Kidney epithelial cell (primary cell): ENCODE data around the gene AFTPH. TPM values are rescaled to one million over a fixed set of nuclear protein-coding genes. Genes with fewer than 3 reads are reported as not detected.

Experiments
- DNase-seq: peaks from one replicate; pipeline ENCODE4 v3.0.0-alpha.2; 2010; ENCODE audit warnings: low read depth
- H3K27me3 ChIP-seq: 2 replicates; pipeline ENCODE4 v1.6.0; 2011; ENCODE audit warnings: low read length; ENCODE audit not compliant: control insufficient read depth, insufficient read depth
- H3K36me3 ChIP-seq: 2 replicates; pipeline ENCODE4 v1.5.1; 2011; ENCODE audit warnings: low read length; ENCODE audit not compliant: control insufficient read depth, insufficient read depth
- H3K4me3 ChIP-seq: 2 replicates; pipeline ENCODE4 v1.5.1; 2011; ENCODE audit warnings: low read depth, mild to moderate bottlenecking, control low read depth, low read length
- CTCF ChIP-seq: IDR thresholded peaks from 2 replicates; pipeline ENCODE4 v1.5.1; 2011; ENCODE audit warnings: mild to moderate bottlenecking, moderate library complexity, low read length, control low read depth, inconsistent platforms; ENCODE audit not compliant: insufficient read depth, poor library complexity, severe bottlenecking
- total RNA-seq: library from RNA; depleted of rRNA; stranded (reverse); fragments of >200 nt; gene quantifications from 2 replicates; pipeline ENCODE4 v1.2.3, GENCODE V29; 2015

Gene AFTPH
- total RNA-seq, 1 donor from 2014 or later, result 20.3 TPM

GRCh38 chr2:64586054-64586453 is 61.9 kb downstream of the AFTPH start:
- Histone ChIP-seq H3K36me3 (no peaks in the 10 kb centered on the region), H3K27me3 (no peaks in the 10 kb centered on the region), H3K4me3 (no peak overlapping the region)
- no peak for TF ChIP-seq CTCF
- no peak for DNase-seq

- peak; percentile 61 for TF ChIP-seq CTCF
- Histone ChIP-seq H3K27me3 (no peaks in the 10 kb centered on the region), H3K36me3 (no peaks in the 10 kb centered on the region), H3K4me3 (no peak overlapping the region)
- no peak for DNase-seq
These were observed 62.9 kb downstream of the AFTPH start for GRCh38 chr2:64586883-64587481.

GRCh38 chr2:64587561-64587960 is 63.4 kb downstream of the AFTPH start:
- no peak for TF ChIP-seq CTCF
- no peak overlapping the region for H3K4me3 ChIP-seq
- DNase-seq, result no peak
- H3K36me3 ChIP-seq, result no peaks in the 10 kb centered on the region
- H3K27me3 ChIP-seq, result no peaks in the 10 kb centered on the region

- Histone ChIP-seq H3K36me3 (no peaks in the 10 kb centered on the region), H3K4me3 (no peak overlapping the region), H3K27me3 (no peaks in the 10 kb centered on the region)
- DNase-seq, result no peak
- no peak for TF ChIP-seq CTCF
These were observed 67.1 kb downstream of the AFTPH start for GRCh38 chr2:64591188-64591587.

- TF ChIP-seq CTCF, result no peak
- H3K4me3 ChIP-seq, result no peak overlapping the region
- H3K27me3 ChIP-seq, result no peaks in the 10 kb centered on the region
- H3K36me3 ChIP-seq, result no peaks in the 10 kb centered on the region
- no peak for DNase-seq
These were observed 69.0 kb downstream of the AFTPH start for GRCh38 chr2:64593035-64593655.

GRCh38 chr2:64594226-64594989 is 70.3 kb downstream of the AFTPH start:
- H3K27me3 ChIP-seq, result no peaks in the 10 kb centered on the region
- no peak for DNase-seq
- no peak for TF ChIP-seq CTCF
- no peaks in the 10 kb centered on the region for H3K36me3 ChIP-seq
- no peak overlapping the region for H3K4me3 ChIP-seq
